ENCODE data around the gene MIPOL1. TPM values are rescaled to one million over a fixed set of nuclear protein-coding genes. Genes with fewer than 3 reads are reported as not detected.
A peak's percentile ranks its signal among the peaks of the same experiment; 100 is the strongest.

The MIPOL1 gene
- total RNA-seq, 1 donor from 2014 or later = 2.8 TPM

GRCh38 chr14:37580146-37580545 lies 382.4 kb downstream of the MIPOL1 start:
- ATAC-seq = no peak
- no peak for DNase-seq (ENCODE audit: low spot score)

- peak; percentile 67 for ATAC-seq
Observed at GRCh38 chr14:37583358-37584210, 385.8 kb downstream of the MIPOL1 start.

GRCh38 chr14:37584211-37585100 lies 386.7 kb downstream of the MIPOL1 start:
- DNase-seq (ENCODE audit: low spot score) = peak; percentile 80
- peak; percentile 56 for ATAC-seq

More at GRCh38 chr14:37583358-37584210, 385.8 kb downstream of the MIPOL1 start:
- peak; percentile 76 for DNase-seq (ENCODE audit: low spot score)

- DNase-seq (ENCODE audit: low spot score) (no peak), ATAC-seq (no peak)
Observed at GRCh38 chr14:37585101-37585511, 387.4 kb downstream of the MIPOL1 start.

GRCh38 chr14:37585971-37586796 lies 388.4 kb downstream of the MIPOL1 start:
- ATAC-seq (no peak), DNase-seq (ENCODE audit: low spot score) (no peak)

GRCh38 chr14:37586797-37587130 lies 389.0 kb downstream of the MIPOL1 start:
- DNase-seq (ENCODE audit: low spot score) (no peak), ATAC-seq (no peak)

- no peak for ATAC-seq
- no peak for DNase-seq (ENCODE audit: low spot score)
Observed at GRCh38 chr14:37587131-37587803, 389.5 kb downstream of the MIPOL1 start.

GRCh38 chr14:37587881-37588666 lies 390.3 kb downstream of the MIPOL1 start:
- peak; percentile 19 for ATAC-seq
- no peak for DNase-seq (ENCODE audit: low spot score)

GRCh38 chr14:37588667-37588955 lies 390.9 kb downstream of the MIPOL1 start:
- peak; percentile 5 for ATAC-seq
- no peak for DNase-seq (ENCODE audit: low spot score)

GRCh38 chr14:37588956-37589714 lies 391.4 kb downstream of the MIPOL1 start:
- no peak for ATAC-seq
- no peak for DNase-seq (ENCODE audit: low spot score)

- ATAC-seq (no peak), DNase-seq (ENCODE audit: low spot score) (no peak)
Observed at GRCh38 chr14:37589715-37590427, 392.1 kb downstream of the MIPOL1 start.

GRCh38 chr14:37590428-37591139 lies 392.8 kb downstream of the MIPOL1 start:
- DNase-seq (ENCODE audit: low spot score) = no peak
- no peak for ATAC-seq

- peak; percentile 86 for DNase-seq (ENCODE audit: low spot score)
- ATAC-seq = peak; percentile 57
Observed at GRCh38 chr14:37591311-37591940, 393.7 kb downstream of the MIPOL1 start.

- DNase-seq (ENCODE audit: low spot score) = peak; percentile 70
- peak; percentile 8 for ATAC-seq
Observed at GRCh38 chr14:37591941-37592481, 394.3 kb downstream of the MIPOL1 start.

- peak; percentile 2 for ATAC-seq
- DNase-seq (ENCODE audit: low spot score) = peak; percentile 65
Observed at GRCh38 chr14:37592482-37593408, 395.0 kb downstream of the MIPOL1 start.

Measured in left lobe of liver (tissue), 2 donors.